Stimulated activated CD4-positive, alpha-beta T cell treated with anti-CD3 and anti-CD28 coated beads, TNF-alpha, amount 100 ng/mL, for 1 hour (primary cell): ENCODE results near the gene SHISA3.

ENCODE experiments used
- DNase-seq, 3 donors: peaks; one replicate each; pipeline ENCODE4 v3.0.0-alpha.2; 2020; ENCODE audit warnings: low read depth in 3 of 3, low spot score in 1 of 3

SHISA3 gene

GRCh38 chr4:42391981-42392380, 5.3 kb upstream of the SHISA3 start:
- DNase-seq, result no peak

GRCh38 chr4:42392436-42392835, 4.9 kb upstream of the SHISA3 start:
- no peak for DNase-seq

DNA sequence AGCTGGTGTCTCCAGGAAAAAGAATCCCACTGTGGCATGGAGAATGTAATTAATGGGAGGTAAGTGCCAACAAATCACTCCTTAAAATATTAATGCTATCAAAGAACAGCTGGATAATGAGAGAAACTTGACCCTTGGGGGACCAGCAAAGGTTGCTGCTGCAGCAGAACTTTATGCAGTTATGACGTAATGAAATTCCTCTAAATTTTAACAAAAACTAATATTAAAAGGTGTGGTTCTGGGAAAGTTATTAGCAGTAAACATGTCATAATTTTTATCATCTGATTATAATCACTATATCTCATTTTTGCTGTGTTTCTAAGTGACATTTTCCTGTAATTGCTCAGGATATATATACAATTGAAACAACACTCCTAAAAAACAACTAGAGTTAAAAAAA, 1.7 kb upstream of the SHISA3 start:
- no peak for DNase-seq

DNA sequence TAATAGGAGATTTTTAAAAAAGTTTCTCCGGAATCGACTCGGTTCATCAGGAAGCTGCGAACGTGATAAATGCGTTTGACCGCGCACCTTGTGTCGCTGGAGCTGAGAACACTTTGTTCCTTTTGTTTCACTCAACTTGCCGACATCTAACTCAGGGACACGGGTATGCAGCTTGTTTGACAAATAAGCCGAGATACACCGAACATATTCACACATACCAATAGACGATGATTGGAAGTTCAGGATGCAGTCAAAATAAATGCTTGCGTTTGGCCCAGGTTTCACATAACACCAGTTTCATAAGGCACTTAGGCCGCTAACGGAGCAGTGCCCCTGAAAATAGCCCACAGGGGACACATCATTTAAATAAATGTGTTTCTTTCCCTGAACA, 932 bp upstream of the SHISA3 start:
- DNase-seq, result no peak

- no peak for DNase-seq
Measured at GRCh38 chr4:42397635-42398170, 415 bp downstream of the SHISA3 start.

- no peak for DNase-seq
Measured at GRCh38 chr4:42398171-42398870, 1.0 kb downstream of the SHISA3 start.

DNA sequence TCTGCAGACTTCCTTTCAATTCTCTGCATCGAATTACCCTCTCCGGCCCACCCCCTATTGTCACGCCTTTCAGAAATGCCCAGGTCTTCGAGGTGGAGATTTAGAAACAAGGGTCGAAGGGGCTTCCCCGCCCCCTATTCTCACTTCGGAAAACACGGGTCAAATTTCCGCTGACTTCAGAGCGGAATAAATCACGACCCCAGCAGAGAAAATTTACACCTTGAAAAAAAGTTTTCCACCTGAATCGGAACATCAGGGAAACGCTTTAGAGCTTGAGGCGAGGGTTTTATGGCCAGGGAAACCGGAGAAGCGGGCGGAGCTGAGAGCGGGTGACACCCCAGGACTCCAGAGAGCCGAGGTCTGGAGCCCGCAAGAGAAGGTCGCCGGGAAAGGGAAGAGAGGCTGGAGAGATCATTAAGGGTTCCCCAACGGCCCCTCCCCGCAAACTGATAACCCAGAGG, 1.6 kb downstream of the SHISA3 start:
- no peak for DNase-seq

DNA sequence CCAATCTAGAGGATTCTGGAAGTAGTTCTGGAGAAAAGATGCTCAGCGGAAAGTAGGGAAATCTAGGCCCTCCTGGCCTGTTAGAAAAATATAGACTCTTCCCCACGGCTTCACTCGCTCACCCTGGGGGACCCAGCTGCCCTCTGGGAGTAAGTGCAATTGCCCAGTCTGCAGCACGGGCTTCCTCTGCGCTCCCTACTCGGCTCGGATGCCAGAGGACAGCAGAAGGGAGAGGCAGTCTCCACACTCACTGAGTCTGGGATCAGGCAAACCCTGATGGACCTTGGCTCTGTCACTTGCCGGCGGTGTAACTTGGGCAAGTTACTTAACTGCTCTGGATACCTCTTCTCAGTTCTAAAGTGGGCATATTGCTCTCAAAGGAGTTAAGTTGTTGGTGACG, 2.1 kb downstream of the SHISA3 start:
- DNase-seq, result no peak

- DNase-seq, result no peak
Measured at GRCh38 chr4:42401171-42401570, 3.9 kb downstream of the SHISA3 start.

- no peak for DNase-seq
Measured at GRCh38 chr4:42404001-42404400, 6.7 kb downstream of the SHISA3 start.

DNA sequence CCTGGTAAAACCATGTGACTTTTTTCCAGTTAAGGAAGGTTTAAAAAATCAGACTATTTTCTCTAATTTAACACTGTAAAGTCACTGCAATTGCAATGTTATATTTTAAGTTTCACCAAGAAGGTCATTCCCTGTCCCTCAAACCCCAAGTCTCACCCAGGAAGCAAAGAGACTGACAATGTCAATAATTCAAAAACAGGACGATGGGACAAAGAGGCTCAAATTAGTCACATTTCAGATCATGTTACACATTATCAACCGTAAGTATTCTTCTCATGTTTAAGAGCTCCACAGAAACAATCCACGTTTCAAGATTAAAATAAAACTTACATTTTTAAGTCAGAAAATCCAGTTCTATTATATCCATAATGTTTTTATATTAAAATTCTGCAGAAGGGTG, 13.2 kb downstream of the SHISA3 start:
- DNase-seq, result no peak

DNA sequence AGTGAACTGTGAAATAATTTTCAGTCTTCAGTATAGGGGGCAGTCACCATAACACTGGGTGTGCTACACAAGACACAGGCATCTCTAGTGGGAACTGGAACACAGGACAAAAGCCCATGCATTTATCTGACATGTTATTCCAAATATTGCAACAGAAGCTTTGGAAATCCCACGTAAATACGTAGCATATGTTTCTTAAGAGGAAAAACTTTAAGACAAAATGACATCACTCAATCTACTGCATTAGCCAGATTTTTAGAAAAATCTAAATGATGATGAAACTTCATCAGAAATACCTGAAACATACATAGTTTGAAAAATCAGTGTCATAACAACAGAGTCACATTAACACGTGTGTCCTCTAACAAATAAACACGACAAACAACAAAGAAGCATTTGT, 14.5 kb downstream of the SHISA3 start:
- no peak for DNase-seq

DNA sequence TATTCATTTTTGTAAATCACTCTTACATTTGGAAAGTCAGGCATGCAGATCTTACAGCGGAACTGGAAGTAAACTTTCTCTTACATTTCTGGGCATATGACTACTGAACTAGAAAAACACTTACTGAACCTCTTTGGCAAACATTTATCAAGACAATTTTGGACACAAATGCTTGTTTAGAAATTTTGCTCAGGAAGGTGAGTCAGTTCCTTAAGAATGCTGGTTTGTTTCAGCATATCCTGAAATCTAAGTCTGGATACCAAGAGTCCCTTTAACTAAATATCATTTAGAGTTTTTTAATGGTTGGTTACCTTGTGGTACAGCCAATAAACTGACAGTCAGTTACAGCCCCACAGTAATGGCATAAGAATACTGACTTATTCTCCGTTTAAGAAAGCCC, 15.0 kb downstream of the SHISA3 start:
- DNase-seq, result no peak

DNA sequence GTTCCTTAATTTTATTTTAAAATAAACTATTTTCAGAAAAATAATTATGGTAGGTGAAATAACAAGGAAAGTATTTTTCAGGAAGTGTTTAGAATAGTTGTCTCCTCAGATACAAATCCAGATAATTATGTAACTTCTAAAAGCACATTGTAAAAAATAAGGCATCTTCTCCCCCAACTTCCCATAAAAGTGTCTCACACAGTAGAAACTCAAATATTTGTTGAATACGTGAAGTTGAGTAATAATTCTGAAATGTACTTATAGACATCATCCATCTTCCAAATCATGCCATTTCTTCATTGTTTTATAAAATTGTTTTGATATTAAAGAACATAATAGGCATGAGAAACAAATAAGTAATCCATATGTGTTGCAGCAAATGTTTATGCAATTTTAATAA, 18.0 kb downstream of the SHISA3 start:
- DNase-seq, result no peak

- no peak for DNase-seq
Measured at GRCh38 chr4:42416017-42416416, 18.7 kb downstream of the SHISA3 start.

DNA sequence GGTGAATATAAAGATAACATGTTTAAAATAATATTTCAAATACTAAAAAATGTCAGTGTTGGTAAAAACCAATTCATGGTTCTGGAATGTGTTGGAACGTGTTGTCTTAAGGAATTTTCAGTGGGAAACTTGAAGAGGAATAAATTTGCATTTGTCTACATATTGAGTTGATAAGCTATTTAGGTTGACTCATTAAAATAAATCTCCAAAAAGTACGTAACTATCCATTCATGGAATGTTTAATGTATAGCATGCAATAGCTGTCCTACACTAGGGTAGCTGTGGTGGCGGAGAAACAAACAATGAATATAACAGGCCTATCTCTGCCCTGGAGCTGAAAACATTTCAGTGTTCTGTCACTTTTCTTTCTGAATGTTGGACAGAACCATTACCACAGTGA, 20.3 kb downstream of the SHISA3 start:
- no peak for DNase-seq

DNA sequence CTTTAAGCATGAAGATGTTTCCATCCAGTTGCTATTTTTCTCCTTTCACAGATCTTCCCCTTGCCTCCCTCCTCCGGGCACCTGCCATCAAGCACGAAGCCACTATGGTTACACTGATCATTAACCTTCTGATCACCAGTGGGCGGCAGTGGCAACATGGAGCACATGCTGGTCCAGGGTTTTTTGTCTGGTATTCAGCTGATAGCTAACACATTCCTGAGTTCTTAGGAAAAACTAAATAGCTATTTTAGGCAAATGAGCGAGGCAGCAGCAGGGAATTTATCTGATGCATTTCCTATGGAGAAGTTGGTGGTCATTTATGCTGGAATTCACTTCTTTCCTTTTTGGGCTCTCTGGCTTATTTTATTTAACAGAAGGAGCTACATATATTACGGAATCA, 22.9 kb downstream of the SHISA3 start:
- DNase-seq, result no peak

- no peak for DNase-seq
Measured at GRCh38 chr4:42425146-42426065, 28.1 kb downstream of the SHISA3 start.

DNA sequence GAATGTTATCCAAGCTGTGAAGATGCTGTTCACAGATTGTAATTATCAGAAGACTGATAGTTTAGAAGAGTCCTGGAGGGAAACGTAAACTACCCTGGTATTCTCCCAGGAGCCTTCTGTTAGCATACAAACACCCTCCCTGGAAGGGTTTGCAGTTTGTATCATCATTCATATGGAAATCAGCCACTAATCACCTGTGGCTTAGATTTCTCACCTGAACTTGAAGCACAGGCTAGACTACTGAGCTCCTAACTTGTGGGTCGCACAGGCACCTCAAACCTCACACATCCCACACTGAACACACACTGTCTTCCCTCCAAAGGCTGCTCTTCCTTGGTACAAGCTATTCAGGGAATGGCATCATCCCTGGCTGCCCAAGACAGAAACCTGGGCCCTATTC, 30.7 kb downstream of the SHISA3 start:
- DNase-seq, result no peak

DNA sequence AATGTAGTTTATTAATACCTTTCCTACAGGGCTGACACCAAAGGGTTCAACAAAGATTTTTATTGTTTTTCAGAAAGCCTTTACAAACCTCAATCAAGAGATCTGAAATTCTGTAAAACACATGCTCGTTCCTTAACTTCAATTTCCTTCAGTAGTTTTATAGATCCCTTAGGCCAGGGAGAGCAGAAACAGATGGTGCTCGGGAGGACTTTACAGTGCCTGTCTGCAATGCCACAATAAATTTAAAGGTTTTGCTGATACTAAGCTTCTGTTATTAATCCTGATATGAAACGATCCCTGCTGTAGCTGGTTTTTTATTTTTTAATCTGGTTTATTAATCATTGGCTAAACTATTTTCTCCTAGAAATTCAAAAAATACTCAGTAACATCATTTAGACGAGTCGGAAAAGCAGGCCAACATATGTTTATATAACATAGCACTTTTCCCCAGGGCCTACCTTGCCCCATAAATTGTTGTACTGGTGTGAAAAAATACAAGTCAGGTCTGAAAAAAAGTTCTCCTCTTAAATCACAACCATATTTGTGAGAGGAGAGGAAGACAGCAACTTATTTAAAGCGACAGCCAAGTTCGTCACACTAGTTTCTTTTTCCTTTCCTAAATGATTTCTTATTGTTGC, 39.8 kb downstream of the SHISA3 start:
- DNase-seq, result no peak

DNA sequence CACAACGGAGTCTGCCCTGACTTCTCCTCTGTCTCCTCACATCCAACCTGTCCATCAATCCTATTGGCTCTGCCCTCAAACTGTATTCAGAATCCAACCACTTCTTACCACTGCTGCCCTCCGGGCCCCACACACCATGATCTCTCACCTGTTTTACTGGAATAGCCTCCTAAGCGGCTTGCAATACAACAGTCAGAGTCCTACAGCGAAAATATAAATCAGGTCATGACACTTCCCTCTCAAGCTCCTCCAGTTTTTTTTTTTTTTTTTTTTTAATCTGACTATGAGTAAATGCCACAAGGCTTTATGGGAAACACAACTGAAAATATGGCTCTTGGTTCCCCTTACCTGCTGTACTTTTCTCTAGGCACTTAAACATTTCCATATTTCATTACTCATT, 42.8 kb downstream of the SHISA3 start:
- DNase-seq, result no peak

DNA sequence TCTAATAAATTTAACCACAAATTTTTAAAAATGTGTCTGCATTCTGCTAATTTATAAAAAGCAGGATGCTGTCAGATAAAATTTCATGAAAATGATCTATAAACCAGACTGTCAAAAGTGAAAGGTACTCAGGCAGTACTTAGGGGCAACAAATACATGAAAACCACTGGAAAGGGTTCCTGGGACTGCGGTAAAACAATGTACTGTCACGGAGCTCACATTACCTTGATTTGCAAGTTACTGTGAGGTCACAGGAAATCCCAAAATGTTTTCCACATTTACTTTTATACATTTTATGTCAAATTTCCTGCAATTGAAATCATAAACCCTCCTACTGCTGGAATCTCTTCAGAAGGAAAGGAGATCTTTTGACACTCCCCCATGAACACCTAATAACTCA, 45.3 kb downstream of the SHISA3 start:
- DNase-seq, result no peak
